GM21529 (cell line): Measurements from ENCODE around the gene LDLRAP1.
"Not testable (repeated sequence)": the region's sequence is repeated elsewhere in the genome, so short reads cannot be mapped to it uniquely, and the experiment has no call there.

Experiments used
- ATAC-seq: cut with Tn5 transposase; IDR thresholded peaks from one replicate; pipeline ENCODE4 v1.9.1; 2021; ENCODE audit not compliant: unreplicated experiment

The LDLRAP1 gene, protein sequence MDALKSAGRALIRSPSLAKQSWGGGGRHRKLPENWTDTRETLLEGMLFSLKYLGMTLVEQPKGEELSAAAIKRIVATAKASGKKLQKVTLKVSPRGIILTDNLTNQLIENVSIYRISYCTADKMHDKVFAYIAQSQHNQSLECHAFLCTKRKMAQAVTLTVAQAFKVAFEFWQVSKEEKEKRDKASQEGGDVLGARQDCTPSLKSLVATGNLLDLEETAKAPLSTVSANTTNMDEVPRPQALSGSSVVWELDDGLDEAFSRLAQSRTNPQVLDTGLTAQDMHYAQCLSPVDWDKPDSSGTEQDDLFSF

DNA sequence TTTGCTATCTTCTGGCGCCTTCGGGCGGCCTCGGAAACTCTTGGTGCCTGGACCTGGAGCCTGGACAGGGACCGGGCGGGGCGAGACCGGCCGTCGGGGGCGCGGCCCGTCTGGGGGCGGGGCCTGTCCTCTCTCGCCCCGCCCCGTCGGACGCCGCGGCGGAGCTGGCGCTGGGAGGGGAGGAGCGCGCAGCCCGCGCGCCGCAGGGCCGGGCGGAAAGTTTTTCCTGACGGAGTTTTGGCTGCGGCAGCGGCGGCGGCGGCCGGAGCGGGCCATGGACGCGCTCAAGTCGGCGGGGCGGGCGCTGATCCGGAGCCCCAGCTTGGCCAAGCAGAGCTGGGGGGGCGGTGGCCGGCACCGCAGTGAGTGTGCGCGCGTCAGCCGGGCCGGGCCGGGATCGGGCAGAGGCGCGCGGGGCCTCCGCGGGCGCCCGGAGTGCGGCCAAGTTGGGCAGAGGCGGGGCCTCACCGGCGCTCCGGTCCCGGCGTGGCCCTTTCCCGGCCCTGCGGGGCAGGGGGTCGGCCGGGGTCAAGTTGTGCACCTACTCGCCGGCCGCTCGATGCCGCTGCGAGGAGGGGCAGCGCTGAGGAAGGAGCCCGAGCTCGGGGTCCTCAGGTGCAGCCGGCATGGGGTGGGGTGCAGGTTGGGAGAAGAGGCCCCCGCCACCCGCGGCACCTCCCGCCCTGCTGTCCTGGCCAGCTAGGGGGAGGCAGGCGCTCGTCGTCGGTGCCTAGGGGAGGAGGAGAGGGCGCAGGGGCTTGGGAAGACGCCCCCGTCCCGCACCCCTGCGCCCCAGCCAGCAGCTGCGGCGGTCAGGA lies at the start of gene LDLRAP1:
Gene LDLRAP1 (plus strand): TSS at position 182 of the 818 bp plus-strand sequence. CDS start 93 bp downstream, at position 275.
- peak; percentile 87 for ATAC-seq

DNA sequence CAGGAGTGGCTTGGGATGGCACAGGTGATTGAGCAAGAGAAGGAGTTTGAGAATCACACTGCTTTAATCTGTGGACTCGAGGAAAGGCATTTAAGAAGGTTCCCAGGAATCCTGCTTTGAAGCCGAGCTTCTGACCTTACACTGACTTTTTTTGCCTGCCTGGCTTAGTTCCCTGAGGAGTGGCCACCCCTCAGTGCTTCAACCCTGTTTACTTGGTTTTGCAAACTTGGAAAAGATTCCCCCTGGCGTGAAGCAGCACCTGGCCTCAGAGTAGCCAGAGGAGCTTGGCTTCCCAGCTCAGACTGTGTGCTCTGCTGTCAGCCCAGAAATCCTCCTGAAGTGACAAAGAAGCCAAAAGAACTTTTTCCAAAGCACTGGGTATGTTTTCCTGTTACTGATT lies 48.5 kb upstream of the LDLRAP1 start:
- no peak for ATAC-seq

DNA sequence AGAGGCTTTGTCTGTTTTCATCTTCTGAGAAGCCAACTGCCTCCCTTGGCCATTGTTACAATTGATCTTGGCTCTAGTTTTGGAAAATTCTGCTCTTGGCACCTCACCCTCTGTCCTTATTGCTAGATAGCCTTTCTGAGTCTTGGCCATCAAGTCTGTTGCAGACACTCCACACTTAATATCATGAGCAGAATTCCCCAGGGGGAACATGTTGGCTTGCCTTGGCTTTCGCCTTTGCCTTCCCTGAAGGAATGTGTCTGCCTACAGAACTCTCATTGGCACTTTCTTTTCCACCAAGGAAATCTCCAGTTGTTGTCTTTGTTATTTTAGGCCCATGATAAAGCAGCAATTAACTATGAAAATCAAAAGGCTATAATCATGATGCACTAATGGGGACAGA lies 42.7 kb upstream of the LDLRAP1 start:
- ATAC-seq, result no peak

DNA sequence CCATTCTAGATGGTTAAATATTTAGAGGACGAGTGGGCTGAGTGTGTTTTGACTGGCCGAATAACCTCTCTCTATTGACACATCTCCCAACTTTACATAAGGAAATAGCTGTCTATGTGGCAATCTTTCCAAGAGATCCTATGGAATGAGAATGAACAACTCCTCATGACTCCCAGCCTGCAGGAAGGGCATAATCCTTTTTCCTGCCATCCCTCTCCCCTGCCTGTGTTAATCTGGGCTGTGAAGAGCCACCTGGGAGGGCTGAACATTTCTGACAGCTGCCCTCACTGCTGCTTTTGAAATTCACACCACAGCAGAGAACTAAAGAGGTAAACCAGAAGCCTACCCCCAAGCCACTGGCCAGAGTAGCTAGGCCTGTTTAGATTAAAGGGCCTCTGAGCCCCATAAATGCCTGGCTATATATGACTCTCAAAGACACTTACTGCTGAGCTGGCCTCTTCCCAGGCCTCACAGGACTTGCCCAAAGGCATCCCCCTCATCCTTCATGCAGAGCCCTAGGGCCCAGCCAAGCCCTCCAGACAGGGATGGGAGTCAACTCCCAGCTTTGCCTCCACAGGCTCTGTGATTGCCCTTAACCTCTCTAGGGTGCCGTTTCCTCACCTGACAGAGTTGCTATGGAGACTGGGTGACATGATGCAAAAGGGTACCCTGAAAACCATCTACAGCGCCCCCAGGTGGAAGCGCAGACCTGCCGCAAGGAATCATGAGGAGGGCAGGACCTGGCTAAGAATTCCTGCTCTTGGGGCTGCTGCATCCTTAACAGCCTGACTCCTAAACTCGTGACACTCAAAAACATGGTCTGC lies 42.0 kb upstream of the LDLRAP1 start:
- no peak for ATAC-seq

DNA sequence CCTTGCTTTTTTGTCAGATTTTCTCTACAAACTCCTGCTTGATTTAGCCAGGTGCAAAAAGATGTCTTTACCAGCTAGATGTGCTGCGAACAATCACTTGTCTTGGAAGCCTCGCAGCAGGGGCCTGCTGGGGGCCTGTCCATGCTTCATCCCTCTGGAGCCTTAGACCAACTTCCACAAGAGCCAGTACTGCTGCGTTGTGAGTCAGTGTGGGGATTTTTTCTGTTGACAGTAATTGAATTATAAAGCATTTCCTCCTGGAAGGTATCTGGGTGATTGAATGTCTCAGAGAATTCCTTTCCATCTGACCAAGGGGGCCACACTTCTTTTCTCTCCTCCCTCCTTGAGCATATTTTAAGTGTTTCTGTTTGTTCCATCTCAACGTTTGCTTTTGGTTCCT lies 40.4 kb upstream of the LDLRAP1 start:
- ATAC-seq, result no peak

DNA sequence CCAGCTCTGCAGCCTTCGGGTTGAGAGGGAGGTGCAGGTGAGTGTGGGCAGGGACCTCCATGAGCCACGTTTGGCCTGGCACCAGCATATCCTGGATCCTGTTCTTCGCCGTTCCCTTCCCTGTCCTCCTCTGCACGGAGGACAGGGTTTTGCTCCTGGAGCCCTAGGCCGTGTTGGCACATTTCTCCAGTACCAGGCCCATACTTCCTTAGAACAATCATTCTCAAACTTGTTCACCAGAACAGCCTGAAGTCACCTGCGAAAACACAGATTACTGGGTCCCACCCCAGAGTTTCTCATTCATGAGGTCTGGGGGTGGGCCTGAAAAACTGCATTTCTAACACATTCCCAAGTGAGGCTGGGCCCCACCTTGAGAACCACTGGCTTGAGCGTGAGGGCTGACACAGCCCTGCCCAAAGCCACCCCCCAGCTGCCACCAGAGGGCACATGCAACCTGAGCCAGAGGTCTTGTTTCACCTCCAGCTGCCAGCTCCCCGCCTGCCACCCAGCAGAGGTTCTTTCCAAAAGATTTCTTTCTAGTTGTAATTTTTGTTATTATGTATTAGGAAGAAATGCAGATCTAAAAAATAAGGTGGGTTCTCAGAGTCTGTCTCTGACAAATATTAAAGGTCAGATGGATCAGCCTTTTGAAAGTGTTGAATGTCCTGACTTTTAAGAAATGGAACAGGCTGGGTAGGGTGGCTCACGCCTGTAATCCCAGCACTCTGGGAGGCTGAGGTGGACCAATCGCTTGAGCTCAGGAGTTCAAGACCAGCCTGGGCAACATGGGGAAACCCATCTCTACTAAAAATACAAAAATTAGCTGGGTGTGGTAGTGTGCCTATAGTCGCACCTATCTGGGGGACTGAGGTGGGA lies 39.6 kb upstream of the LDLRAP1 start:
- no peak for ATAC-seq

DNA sequence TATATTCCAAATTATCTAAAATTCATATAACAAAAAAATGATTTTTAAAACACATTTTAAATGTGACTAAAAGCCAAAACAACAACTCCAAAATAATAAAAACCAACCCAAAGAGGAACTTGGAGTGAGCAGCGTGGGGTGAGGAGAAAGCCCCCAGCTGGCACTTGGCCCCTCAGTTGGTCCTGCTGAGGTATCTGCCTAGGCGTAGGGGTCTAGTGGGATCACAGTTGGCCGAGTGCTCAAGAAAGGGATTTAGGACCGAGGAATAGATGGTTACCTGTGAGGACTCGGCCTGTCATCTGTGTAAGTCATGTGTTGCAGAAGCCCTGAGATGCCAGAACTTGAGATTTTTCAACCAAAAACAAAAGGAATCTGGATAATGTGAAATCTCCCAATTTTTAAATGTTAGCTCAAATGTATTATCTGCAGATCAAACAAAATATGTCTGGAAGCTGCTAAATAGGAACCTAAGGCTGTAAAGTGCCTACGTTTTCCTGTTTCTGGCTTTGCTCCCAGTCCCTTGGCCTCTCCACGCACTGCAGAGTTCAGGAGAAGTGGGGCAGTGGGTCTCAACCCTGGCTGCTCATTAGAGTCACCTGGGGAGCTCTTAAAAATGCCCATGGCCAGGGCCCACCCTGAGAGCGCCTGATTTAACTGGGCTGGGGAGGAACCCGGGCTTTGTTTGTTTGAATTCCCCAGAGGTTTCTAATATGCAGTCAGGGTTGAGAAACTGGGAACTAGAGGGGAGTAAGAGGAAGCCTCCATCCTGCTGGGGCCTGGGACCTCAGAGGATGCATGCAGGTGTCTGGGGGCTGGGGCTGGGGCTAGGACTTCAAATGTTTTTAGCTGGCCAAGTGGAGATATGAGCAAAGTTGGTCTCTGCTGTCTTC lies 38.5 kb upstream of the LDLRAP1 start:
- no peak for ATAC-seq

DNA sequence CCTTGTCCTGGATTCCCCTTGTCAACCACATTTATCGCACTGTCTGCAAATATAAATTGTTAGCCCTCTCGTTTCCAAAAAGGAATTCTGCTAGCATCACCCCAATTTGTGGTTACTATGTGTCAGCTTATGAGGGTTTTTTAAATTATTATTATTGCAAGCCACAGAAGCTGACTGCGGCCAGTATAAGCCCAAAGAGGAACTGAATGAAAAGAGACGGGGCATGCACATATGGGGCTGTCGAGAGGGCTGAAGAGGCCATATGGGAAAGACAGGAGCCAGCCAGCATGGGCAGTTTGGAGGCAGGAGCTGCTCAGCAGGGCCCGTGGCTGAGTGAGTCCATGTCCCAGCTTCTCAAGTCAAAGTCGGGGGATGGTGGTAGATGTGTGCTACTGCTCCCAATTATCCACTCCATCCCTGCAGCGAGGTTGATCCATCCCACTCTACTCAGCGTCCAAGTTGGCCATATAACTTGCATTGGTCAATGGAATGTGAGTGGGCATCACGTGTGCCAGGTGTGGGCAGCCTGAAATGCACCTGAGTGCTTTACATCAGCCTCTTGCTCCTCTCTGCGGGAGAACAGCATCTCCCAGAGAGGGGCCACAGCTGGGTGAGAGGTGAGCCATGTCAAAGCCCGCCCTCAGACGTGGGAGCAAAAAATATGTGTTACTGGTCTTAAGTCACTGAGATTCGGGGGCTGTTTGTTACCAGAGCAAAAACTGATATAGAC lies 37.6 kb upstream of the LDLRAP1 start:
- ATAC-seq, result no peak

DNA sequence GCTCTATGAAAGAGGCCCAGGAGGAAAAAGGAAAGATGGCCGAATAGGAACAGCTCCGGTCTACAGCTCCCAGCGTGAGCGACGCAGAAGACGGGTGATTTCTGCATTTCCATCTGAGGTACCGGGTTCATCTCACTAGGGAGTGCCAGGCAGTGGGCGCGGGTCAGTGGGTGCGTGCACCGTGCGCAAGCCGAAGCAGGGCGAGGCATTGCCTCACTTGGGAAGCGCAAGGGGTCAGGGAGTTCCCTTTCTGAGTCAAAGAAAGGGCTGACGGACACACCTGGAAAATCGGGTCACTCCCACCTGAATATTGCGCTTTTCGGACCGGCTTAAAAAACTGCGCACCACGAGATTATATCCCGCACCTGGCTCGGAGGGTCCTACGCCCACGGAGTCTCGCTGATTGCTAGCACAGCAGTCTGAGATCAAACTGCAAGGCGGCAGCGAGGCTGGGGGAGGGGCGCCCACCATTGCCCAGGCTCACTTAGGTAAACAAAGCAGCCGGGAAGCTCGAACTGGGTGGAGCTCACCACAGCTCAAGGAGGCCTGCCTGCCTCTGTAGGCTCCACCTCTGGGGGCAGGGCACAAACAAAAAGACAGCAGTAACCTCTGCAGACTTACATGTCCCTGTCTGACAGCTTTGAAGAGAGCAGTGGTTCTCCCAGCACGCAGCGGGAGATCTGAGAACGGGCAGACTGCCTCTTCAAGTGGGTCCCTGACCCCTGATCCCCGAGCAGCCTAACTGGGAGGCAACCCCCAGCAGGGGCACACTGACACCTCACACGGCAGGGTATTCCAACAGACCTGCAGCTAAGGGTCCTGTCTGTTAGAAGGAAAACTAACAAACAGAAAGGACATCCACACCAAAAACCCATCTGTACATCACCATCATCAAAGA lies 36.6 kb upstream of the LDLRAP1 start:
- ATAC-seq, result not testable (repeated sequence)

DNA sequence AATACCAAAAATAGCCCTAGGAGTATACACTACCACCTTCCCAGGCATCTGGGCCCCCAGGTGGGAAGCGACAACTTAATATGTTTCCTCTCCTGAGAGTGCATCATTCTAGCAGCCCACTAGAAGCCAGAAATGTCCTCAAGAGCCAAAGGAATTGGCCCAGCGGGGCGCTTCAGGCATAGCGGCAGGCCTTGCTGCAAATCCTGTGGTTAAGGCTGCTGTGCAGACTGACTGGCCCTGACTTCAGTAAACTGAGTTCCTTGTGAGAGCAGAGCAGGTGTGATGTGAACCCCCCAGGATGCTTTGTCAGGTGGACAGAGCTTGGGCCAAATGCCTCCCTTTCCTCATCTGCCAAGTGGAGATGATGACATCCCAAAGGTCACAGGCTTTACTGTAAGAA lies 29.7 kb upstream of the LDLRAP1 start:
- ATAC-seq, result no peak

DNA sequence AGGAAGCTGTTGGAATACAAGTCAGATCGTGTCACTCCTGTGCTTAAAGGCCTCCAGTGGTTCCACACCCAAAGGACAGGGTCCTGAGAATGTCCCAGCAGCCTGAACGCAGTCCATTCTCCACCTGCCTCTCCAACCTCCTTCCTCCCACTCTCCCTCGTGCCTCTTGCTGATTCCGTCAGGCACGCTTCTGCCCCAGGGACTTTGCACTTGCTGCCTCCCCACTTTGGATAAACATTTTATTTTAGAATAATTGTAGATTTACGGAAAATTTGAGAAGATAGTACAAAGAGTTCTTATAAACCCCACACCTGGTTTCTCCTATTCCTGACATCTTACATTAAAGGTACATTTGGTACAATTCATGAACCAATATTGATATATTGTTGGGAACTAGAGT lies 28.4 kb upstream of the LDLRAP1 start:
- no peak for ATAC-seq

DNA sequence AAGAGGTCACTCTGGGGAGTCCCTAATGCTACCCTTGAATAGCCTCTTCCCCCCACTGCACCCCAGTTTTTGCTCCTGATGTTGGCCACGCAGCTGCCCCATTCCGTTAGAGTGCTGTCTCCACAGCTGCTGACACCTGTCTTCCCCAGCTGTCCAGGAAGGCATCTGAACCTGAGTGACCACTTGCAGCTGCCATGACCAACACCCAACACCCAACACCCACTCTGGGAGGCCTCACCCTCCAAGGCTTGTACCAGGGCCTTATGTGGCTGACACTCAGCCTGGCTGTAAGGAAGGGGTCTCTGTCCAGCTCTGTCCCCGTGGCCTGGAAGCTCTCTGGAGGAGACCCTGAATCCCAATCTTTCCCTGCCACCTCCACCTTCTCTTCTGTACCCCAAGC lies 26.7 kb upstream of the LDLRAP1 start:
- no peak for ATAC-seq

DNA sequence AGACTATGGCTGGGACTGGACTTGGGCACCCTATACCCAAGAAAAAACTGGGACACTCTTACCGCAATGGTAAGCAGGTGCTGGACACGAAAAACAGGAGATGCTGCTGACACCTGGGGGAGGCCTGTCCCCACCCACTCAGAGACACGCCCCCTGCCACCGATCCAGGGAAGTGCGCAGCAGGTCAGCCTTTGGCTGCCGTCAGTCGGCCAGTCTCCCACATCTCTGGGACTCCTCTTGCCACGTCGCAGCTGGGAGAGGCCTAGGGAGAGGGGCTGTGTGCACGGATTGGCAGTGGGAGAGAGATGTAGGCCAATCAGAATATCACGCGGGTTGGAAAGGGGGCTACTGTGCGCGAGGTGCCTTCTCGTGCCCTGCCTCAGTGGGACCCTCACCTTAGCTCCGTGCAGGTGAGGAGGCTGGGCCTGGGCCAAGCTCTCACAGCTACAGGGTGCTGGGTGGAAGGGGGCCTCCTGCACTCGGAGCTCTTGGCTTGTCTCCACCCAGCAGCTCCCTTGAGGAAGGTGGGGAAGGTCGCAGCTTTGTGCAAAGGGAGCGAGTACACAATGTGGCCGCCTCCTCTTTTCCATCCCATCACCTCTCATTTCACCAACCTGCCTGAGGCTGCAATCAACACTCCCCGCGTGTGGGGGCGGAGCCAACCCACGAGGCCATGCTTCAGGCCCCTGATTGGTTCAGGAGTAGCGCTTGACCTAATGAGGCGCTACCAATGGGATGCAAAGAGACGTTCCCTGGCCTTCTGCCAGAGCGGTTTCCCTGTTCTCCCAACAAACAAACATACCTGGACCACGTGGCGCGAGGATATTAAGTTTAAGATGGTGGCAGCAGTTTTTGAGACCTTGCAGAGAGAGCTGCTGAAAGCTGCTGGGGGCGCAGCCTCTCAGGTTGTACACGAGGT lies 25.7 kb upstream of the LDLRAP1 start:
- no peak for ATAC-seq

DNA sequence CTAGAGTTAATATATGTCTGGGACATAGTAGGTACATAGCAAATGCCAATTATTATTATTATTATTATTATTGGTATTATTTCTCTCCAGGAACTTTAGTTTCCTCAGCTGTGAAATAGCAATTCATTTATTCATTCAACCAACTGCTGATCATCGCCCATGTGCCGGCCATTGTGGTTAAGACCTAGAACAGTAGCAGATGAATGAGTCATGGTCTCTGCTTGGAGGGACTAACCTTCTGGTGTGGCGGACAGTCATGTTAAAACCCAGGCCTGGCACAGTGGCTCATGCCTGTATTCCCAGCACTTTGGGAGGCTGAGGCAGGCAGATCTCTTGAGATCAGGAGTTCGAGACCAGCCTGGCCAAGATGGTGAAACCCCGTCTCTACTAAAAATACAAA lies 23.8 kb upstream of the LDLRAP1 start:
- ATAC-seq, result no peak

DNA sequence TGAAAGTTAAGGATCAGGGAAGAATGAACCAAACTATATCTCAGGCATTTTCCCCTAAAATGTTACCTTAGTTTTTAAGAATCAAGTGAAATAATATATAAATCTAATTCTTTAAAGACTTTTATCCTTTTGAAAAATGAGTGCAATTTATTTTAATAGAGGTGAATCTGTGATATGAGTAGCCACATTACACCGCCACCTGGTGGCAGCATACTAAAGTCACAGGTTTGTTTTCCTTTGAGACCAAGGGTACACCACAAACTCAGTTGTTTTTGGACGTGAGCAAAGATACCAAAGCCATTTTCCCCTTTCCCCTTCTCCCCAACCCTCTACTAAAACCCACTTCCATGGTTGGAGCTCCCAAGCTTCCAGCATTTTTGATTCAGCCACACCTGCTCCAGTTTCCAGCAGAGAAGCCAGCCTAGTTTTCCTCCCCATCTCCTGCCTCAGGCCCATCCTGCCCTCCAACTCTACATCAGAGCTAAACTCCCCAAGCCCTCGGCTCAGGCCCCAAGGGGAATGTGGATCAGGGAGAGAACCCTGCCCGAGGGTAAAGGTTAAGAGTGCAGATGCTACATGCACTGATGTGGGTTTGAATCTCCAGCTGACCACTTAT lies 22.9 kb upstream of the LDLRAP1 start:
- ATAC-seq, result no peak

DNA sequence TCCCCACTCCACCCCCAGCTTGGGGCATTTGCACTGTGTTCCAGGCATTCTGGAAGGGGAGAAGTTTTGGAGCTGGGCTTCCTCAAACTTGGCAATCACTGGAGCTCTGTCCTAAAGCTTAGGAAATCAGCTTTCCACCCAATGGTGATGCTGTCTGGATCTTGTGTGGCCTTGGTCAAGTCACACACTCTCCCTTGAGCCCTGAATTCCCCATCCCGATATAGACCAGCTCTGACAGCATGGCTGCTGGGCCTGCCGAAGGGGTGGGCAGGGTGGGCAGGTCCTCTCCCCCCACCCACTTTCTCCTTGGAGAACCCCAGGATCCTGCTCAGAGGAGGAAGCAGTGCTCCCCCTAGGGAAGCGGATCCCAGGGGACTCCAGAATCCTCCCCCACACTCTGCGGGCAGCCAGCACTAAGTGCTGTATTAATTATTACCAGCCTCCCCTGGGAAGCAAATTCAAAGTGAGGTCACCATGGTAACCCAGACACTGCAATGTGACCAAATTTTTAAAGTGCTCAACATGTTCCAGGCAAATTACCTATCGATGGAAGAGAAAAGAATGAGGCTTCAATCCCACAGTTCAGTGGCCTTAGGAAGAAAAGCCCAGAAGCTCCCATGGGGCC lies 21.3 kb upstream of the LDLRAP1 start:
- no peak for ATAC-seq
